Pancreas (tissue), 10 donors: ENCODE data around the gene SUFU. TPM values are rescaled to one million over a fixed set of nuclear protein-coding genes. Genes with fewer than 3 reads are reported as not detected.

Experiments used
- ATAC-seq, 4 donors: fragments of 200-7000 bp; cut with Tn5 transposase; one replicate each; pipeline versions ENCODE4 v1.8.0 to v1.9.1; 2020; ENCODE audit warnings: mild to moderate bottlenecking in 4 of 4, moderate library complexity in 4 of 4
- DNase-seq, 6 donors: peaks; one replicate each; pipeline ENCODE4 v3.0.0-alpha.2; 2020
- FAIRE-seq: peaks from 2 replicates; lab custom pipeline; 2012; peaks lifted over from hg19 to GRCh38; lab: Jason Lieb, UNC
- H3K27ac ChIP-seq, 4 donors: fragments of 200-600 bp; sonication (generic); 1 replicate in 3 of 4; 2 replicates in 1 of 4; pipeline versions ENCODE4 v1.5.0 to v1.8.0; 2020
- H3K27me3 ChIP-seq, 4 donors: fragments of 200-600 bp; one replicate each; pipeline ENCODE4 v1.8.0; 2021
- H3K36me3 ChIP-seq, 3 donors: fragments of 200-600 bp; sonication (generic) in 1 of 3; one replicate each; pipeline versions ENCODE4 v1.5.0 to v1.8.0; 2020 to 2021
- H3K4me1 ChIP-seq, 3 donors: fragments of 200-600 bp; one replicate each; pipeline ENCODE4 v1.8.0; 2021
- H3K4me3 ChIP-seq, 4 donors: fragments of 200-600 bp; sonication (generic) in 2 of 4; one replicate each; pipeline versions ENCODE4 v1.5.0 to v1.8.0; 2020 to 2021
- H3K9me3 ChIP-seq, 4 donors: fragments of 200-600 bp; one replicate each; pipeline ENCODE4 v1.8.0; 2021
- CTCF ChIP-seq, 4 donors: fragments of 200-600 bp; sonication (generic) in 3 of 4; IDR thresholded peaks; one replicate each; pipeline versions ENCODE4 v1.5.0 to v1.8.0; 2021; ENCODE audit warnings: antibody characterized with exemption in 4 of 4
- WGBS, 2 donors: extraction: QIAGEN DNeasy Blood & Tissue Kit; methylation state at CpG; one replicate each; pipeline ENCODE4 v1.1.7; 2013; 5-methylcytosine and 5-hydroxymethylcytosine counted together
- intact Hi-C, 3 donors: fragments of 100-400 bp; cut with DNase I; formaldehyde crosslinking; loops; one replicate each; pipeline versions ENCODE4 v1.11.1 to v1.14.2; 2022
- polyA plus RNA-seq, 2 donors: library from polyadenylated mRNA; stranded (reverse); fragments of 200-250 nt; gene quantifications; one replicate each; pipeline ENCODE4 v1.2.3, GENCODE V29; 2013
- total RNA-seq, 6 donors: library from RNA; stranded (reverse); fragmentation: NEBNext Ultra II Directional in 4 of 6; extraction: Animal tissue kit (Norgen Biotek cat#: 25700) in 4 of 6; gene quantifications; one replicate each; pipeline versions ENCODE4 v1.2.1 to v1.2.4, GENCODE V29; 2021 to 2023
- donor health status: healthy with polysubstance abuse.
- donor health status: DM: no; HTN: no; CAD: no; lungs with moderate emphysema.
- donor health status: DM: no; HTN: no; CAD: no.
- donor health status: control.
- donor health status: control.
- donor health status: Bipolar disorder and iron deficiency.
- donor health status: DM: yes; HTN: yes; CAD: no.
- donor health status: DM: no; HTN: no; CAD: no.
- donor health status: DM: no; HTN: no; CAD: no.
- donor health status: DM: yes; HTN: yes; CAD: no.

SUFU gene
- total and polyA plus RNA-seq, 8 donors = 1.9 to 7.8 (median 2.9) TPM

- FAIRE-seq = no peak
Observed at GRCh38 chr10:102626026-102626685, 122.4 kb downstream of the SUFU start.

GRCh38 chr10:102627291-102627735 is 123.5 kb downstream of the SUFU start:
- ATAC-seq = no peak
- no peaks in the 10 kb centered on the region for H3K9me3 ChIP-seq
- H3K27ac ChIP-seq = peak overlapping the region in 3 of 4 donors; percentile 54 to 86 (median 86)
- H3K4me3 ChIP-seq = no peak overlapping the region
- no peak for TF ChIP-seq CTCF (IDR thresholded peaks at IDR 0.05)
- no peak for FAIRE-seq
- peak in 1 of 6 donors; percentile 24 for DNase-seq
- intact Hi-C loops = no loop called here
- 79 to 87% methylated on average over 12 of the region's 12 CpGs for WGBS, 2 donors
- peaks cover 0 to 14% (median 6%) of the 10 kb centered on the region in 3 donors for H3K4me1 ChIP-seq
- peaks cover 0 to 9% (median 0%) of the 10 kb centered on the region in 3 donors for H3K36me3 ChIP-seq
- no peaks in the 10 kb centered on the region for H3K27me3 ChIP-seq

More at GRCh38 chr10:102626026-102626685, 122.4 kb downstream of the SUFU start:
- no peak for ATAC-seq
- DNase-seq = peak in 1 of 6 donors; percentile 45
- no peak for TF ChIP-seq CTCF (IDR thresholded peaks at IDR 0.05)
- Histone ChIP-seq H3K36me3 (peaks cover 0 to 9% (median 0%) of the 10 kb centered on the region in 3 donors), H3K4me1 (peaks cover 0 to 14% (median 6%) of the 10 kb centered on the region in 3 donors), H3K27ac (peak overlapping the region in 1 of 4 donors; percentile 30), H3K4me3 (no peak overlapping the region), H3K27me3 (no peaks in the 10 kb centered on the region), H3K9me3 (no peaks in the 10 kb centered on the region)
- 81 to 85% methylated on average over 10 of the region's 10 CpGs for WGBS, 2 donors
- intact Hi-C loops = no loop called here

GRCh38 chr10:102627736-102628293 is 124.0 kb downstream of the SUFU start:
- Histone ChIP-seq H3K9me3 (no peaks in the 10 kb centered on the region), H3K27ac (peak overlapping the region in 3 of 4 donors; percentile 54 to 86 (median 86)), H3K4me3 (no peak overlapping the region), H3K27me3 (no peaks in the 10 kb centered on the region), H3K36me3 (peaks cover 0 to 9% (median 0%) of the 10 kb centered on the region in 3 donors), H3K4me1 (peaks cover 0 to 14% (median 6%) of the 10 kb centered on the region in 3 donors)
- intact Hi-C loops = no loop called here
- DNase-seq (peak in 3 of 6 donors; percentile 56 to 64 (median 64)), ATAC-seq (peak in 3 of 4 donors; percentile 65 to 75 (median 68)), FAIRE-seq (no peak)
- 68 to 75% methylated on average over 9 of the region's 9 CpGs for WGBS, 2 donors
- TF ChIP-seq CTCF (IDR thresholded peaks at IDR 0.05) = no peak

- peak overlapping the region in 3 of 4 donors; percentile 54 to 86 (median 86) for H3K27ac ChIP-seq
- no peak overlapping the region for H3K4me3 ChIP-seq
- H3K9me3 ChIP-seq = no peaks in the 10 kb centered on the region
- 69 to 81% methylated on average over 10 to 11 of the region's 11 CpGs for WGBS, 2 donors
- DNase-seq = peak in 3 of 6 donors; percentile 70 to 83 (median 76)
- FAIRE-seq = no peak
- no peaks in the 10 kb centered on the region for H3K27me3 ChIP-seq
- intact Hi-C loops = no loop called here
- no peak for TF ChIP-seq CTCF (IDR thresholded peaks at IDR 0.05)
- peaks cover 0 to 14% (median 6%) of the 10 kb centered on the region in 3 donors for H3K4me1 ChIP-seq
- ATAC-seq = peak; percentile 5 to 37 (median 26)
- H3K36me3 ChIP-seq = peaks cover 0 to 9% (median 0%) of the 10 kb centered on the region in 3 donors
Observed at GRCh38 chr10:102628451-102628911, 124.7 kb downstream of the SUFU start.
